Transverse colon (tissue), 4 donors: ENCODE measurements around the gene HNRNPA3.

Experiments
- CTCF ChIP-seq, 5 experiments: fragments of 200-600 bp in 3 of 5; fragments of 450-650 bp in 2 of 5; sonication (generic) in 3 of 5; IDR thresholded peaks; 1 replicate in 2 of 5; 2 replicates in 3 of 5; pipeline ENCODE4 v1.5.1; 2016 to 2017; ENCODE audit warnings: antibody characterized with exemption in 5 of 5, inconsistent platforms in 3 of 5, mild to moderate bottlenecking in 2 of 5, moderate library complexity in 1 of 5
- EP300 ChIP-seq: sonication (generic); formaldehyde crosslinking; IDR thresholded peaks from one replicate; pipeline ENCODE4 v1.6.1; 2017; ENCODE audit warnings: antibody characterized with exemption, low read depth
- POLR2A ChIP-seq: fragments of 450-650 bp; IDR thresholded peaks from one replicate; pipeline ENCODE4 v1.6.1; 2016; ENCODE audit warnings: antibody characterized with exemption, mild to moderate bottlenecking, moderate library complexity
- POLR2AphosphoS5 ChIP-seq, 3 donors: sonication (generic); formaldehyde crosslinking; IDR thresholded peaks; one replicate each; pipeline ENCODE4 v1.6.1; 2016; ENCODE audit warnings: antibody characterized with exemption in 3 of 3

GRCh38 chr2:177193240-177193639 is 19.4 kb upstream of the HNRNPA3 start:
- TF ChIP-seq CTCF (IDR thresholded peaks at IDR 0.05) (no peak), POLR2AphosphoS5 (IDR thresholded peaks at IDR 0.05) (no peak), POLR2A (no peak), EP300 (no peak)
